Fibroblast of lung (primary cell): ENCODE data around the gene RHOH. TPM values are rescaled to one million over a fixed set of nuclear protein-coding genes. Genes with fewer than 3 reads are reported as not detected.
A peak's percentile ranks its signal among the peaks of the same experiment; 100 is the strongest.
"Not testable (repeated sequence)": the region's sequence is repeated elsewhere in the genome, so short reads cannot be mapped to it uniquely, and the experiment has no call there.

ENCODE experiments used
- DNase-seq, 2 donors: peaks; one replicate each; pipeline versions ENCODE4 v3.0.0 to v3.0.0-alpha.2; 2010; ENCODE audit warnings: low read depth in 2 of 2
- H2AFZ ChIP-seq: 2 replicates; pipeline ENCODE4 v1.5.1; 2012; ENCODE audit warnings: low read length, control low read depth, inconsistent platforms
- H3K27ac ChIP-seq: 2 replicates; pipeline ENCODE4 v1.5.1; 2011; ENCODE audit warnings: low read length, control low read depth; ENCODE audit not compliant: insufficient read depth
- H3K27me3 ChIP-seq: 2 replicates; pipeline ENCODE4 v1.5.1; 2011; ENCODE audit warnings: mild to moderate bottlenecking, low read length; ENCODE audit not compliant: control insufficient read depth, insufficient read depth
- H3K36me3 ChIP-seq: 2 replicates; pipeline ENCODE4 v1.5.1; 2011; ENCODE audit warnings: low read length; ENCODE audit not compliant: control insufficient read depth, insufficient read depth
- H3K4me1 ChIP-seq: 2 replicates; pipeline ENCODE4 v1.5.1; 2011; ENCODE audit warnings: low read length; ENCODE audit not compliant: control insufficient read depth, insufficient read depth; ENCODE audit errors: extremely low read depth
- H3K4me2 ChIP-seq: 2 replicates; pipeline ENCODE4 v1.5.1; 2011; ENCODE audit warnings: low read length, control low read depth; ENCODE audit not compliant: insufficient read depth; ENCODE audit errors: extremely low read depth
- H3K4me3 ChIP-seq, 4 experiments: fragments of 200-600 bp in 1 of 4; sonication (generic) in 1 of 4; replicated peaks in 1 of 4; 2 replicates each; pipeline ENCODE4 v1.5.1; 2011 to 2016; ENCODE audit warnings: low read length in 4 of 4, low read depth in 3 of 4, mild to moderate bottlenecking in 3 of 4, control low read depth in 2 of 4, inconsistent platforms in 1 of 4, mixed read lengths in 1 of 4; ENCODE audit not compliant: insufficient read depth in 1 of 4; ENCODE audit errors: control extremely low read depth in 1 of 4
- H3K79me2 ChIP-seq: 2 replicates; pipeline ENCODE4 v1.5.1; 2012; ENCODE audit warnings: mild to moderate bottlenecking, low read length, inconsistent platforms; ENCODE audit not compliant: control insufficient read depth, insufficient read depth
- H3K9ac ChIP-seq: 2 replicates; pipeline ENCODE4 v1.5.1; 2011; ENCODE audit warnings: mild to moderate bottlenecking, low read length, control low read depth; ENCODE audit not compliant: insufficient read depth
- H3K9me3 ChIP-seq: 2 replicates; pipeline ENCODE4 v1.5.1; 2012; ENCODE audit warnings: low read depth, low read length; ENCODE audit not compliant: control insufficient read depth, insufficient read depth
- H4K20me1 ChIP-seq: 2 replicates; pipeline ENCODE4 v1.5.1; 2011; ENCODE audit warnings: low read length; ENCODE audit not compliant: control insufficient read depth, insufficient read depth; ENCODE audit errors: extremely low read depth
- CTCF ChIP-seq, 2 donors: IDR thresholded peaks in 1 of 2; conservative IDR thresholded peaks in 1 of 2; 1 replicate in 1 of 2; 2 replicates in 1 of 2; pipeline ENCODE4 v1.5.1; 2011 to 2012; ENCODE audit warnings: low read length in 2 of 2, control low read depth in 1 of 2, inconsistent platforms in 1 of 2, low read depth in 1 of 2, mild to moderate bottlenecking in 1 of 2
- EZH2 ChIP-seq: IDR thresholded peaks from 2 replicates; pipeline ENCODE4 v1.5.1; 2012; ENCODE audit warnings: low read length, control low read depth, mild to moderate bottlenecking; ENCODE audit errors: missing control alignments
- polyA minus RNA-seq: library from RNA; depleted of rRNA, polyadenylated mRNA; stranded (reverse); fragments of >200 nt; gene quantifications from 2 replicates; pipeline ENCODE4 v1.2.3, GENCODE V29; 2011; ENCODE audit warnings: low replicate concordance
- polyA plus RNA-seq, 2 donors: library from polyadenylated mRNA; depleted of rRNA in 1 of 2; stranded (reverse) in 1 of 2; unstranded in 1 of 2; fragments of >200 nt; gene quantifications; 2 replicates each; pipeline ENCODE4 v1.2.1, GENCODE V29; 2011 to 2012; ENCODE audit warnings: missing spikeins in 1 of 2
- total RNA-seq: library from RNA; depleted of rRNA; stranded (reverse); fragments of >200 nt; gene quantifications from 2 replicates; pipeline ENCODE4 v1.2.1, GENCODE V29; 2014

RHOH gene
- not detected in 2 replicates for total RNA-seq
- polyA plus RNA-seq, result 0.02 TPM in 1 of 2 replicates, not detected in the other
- polyA plus RNA-seq (2012), result not detected in 2 replicates
- not detected in 2 replicates for polyA minus RNA-seq

GRCh38 chr4:40196724-40197281, at the start of gene RHOH:
Gene RHOH (plus strand): TSS chr4:40197031. CDS start chr4:40243387, 46,356 bp downstream.
- Histone ChIP-seq H3K27me3 (no peaks in the 10 kb centered on the region), H3K9ac (no peak within 1 kb of the TSS), H3K4me3 (no peak within 1 kb of the TSS), H3K9me3 (no peaks in the 10 kb centered on the region), H3K27ac (no peak within 1 kb of the TSS), H3K79me2 (no peaks in the 10 kb centered on the region), H2AFZ (no peak within 1 kb of the TSS), H3K36me3 (no peaks in the 10 kb centered on the region), H3K4me1 (no peaks in the 10 kb centered on the region), H3K4me2 (no peak within 1 kb of the TSS), H4K20me1 (no peaks in the 10 kb centered on the region)
- TF ChIP-seq EZH2, result no peak
- no peak for TF ChIP-seq CTCF (conservative IDR thresholded peaks at IDR 0.05 in 1 of 2, IDR thresholded peaks at IDR 0.05 in 1 of 2; ENCODE audit: low read depth in 1 of 2, low read length in 2 of 2)
- DNase-seq, result no peak

- H3K9ac ChIP-seq, H3K4me2 ChIP-seq, H3K27me3 ChIP-seq, H3K4me3 ChIP-seq, H3K79me2 ChIP-seq, H3K36me3 ChIP-seq, H3K4me1 ChIP-seq, H3K27ac ChIP-seq, DNase-seq, H4K20me1 ChIP-seq, H3K9me3 ChIP-seq, H2AFZ ChIP-seq: not testable (repeated sequence)
Measured at GRCh38 chr4:40147490-40147889, 49.3 kb upstream of the RHOH start.

GRCh38 chr4:40149960-40150385, 46.9 kb upstream of the RHOH start:
- no peaks in the 10 kb centered on the region for H3K27me3 ChIP-seq
- no peak overlapping the region for H3K4me3 ChIP-seq
- TF ChIP-seq CTCF (conservative IDR thresholded peaks at IDR 0.05 in 1 of 2, IDR thresholded peaks at IDR 0.05 in 1 of 2; ENCODE audit: low read depth in 1 of 2, low read length in 2 of 2) (peak; percentile 68 to 75), EZH2 (no peak)
- no peaks in the 10 kb centered on the region for H3K4me1 ChIP-seq
- no peaks in the 10 kb centered on the region for H4K20me1 ChIP-seq
- H3K9ac ChIP-seq, result no peak overlapping the region
- no peaks in the 10 kb centered on the region for H3K79me2 ChIP-seq
- H3K9me3 ChIP-seq, result no peaks in the 10 kb centered on the region
- H2AFZ ChIP-seq, result no peak overlapping the region
- no peaks in the 10 kb centered on the region for H3K36me3 ChIP-seq
- H3K4me2 ChIP-seq, result no peak overlapping the region
- no peak overlapping the region for H3K27ac ChIP-seq
- peak; percentile 54 to 80 for DNase-seq
